Measurements from ENCODE around the gene SRSF7.
"Not testable (repeated sequence)": the region's sequence is repeated elsewhere in the genome, so short reads cannot be mapped to it uniquely, and the experiment has no call there.

The SRSF7 gene

GRCh38 chr2:38718601-38719000 lies 32.6 kb downstream of the SRSF7 start:
- no peak overlapping the region for H3K4me3 ChIP-seq (ENCODE audit: low read depth, low read length)
- TF ChIP-seq, protein P1, sequence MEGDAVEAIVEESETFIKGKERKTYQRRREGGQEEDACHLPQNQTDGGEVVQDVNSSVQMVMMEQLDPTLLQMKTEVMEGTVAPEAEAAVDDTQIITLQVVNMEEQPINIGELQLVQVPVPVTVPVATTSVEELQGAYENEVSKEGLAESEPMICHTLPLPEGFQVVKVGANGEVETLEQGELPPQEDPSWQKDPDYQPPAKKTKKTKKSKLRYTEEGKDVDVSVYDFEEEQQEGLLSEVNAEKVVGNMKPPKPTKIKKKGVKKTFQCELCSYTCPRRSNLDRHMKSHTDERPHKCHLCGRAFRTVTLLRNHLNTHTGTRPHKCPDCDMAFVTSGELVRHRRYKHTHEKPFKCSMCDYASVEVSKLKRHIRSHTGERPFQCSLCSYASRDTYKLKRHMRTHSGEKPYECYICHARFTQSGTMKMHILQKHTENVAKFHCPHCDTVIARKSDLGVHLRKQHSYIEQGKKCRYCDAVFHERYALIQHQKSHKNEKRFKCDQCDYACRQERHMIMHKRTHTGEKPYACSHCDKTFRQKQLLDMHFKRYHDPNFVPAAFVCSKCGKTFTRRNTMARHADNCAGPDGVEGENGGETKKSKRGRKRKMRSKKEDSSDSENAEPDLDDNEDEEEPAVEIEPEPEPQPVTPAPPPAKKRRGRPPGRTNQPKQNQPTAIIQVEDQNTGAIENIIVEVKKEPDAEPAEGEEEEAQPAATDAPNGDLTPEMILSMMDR (IDR thresholded peaks at IDR 0.05; ENCODE audit: low read depth, low read length), result no peak

DNA sequence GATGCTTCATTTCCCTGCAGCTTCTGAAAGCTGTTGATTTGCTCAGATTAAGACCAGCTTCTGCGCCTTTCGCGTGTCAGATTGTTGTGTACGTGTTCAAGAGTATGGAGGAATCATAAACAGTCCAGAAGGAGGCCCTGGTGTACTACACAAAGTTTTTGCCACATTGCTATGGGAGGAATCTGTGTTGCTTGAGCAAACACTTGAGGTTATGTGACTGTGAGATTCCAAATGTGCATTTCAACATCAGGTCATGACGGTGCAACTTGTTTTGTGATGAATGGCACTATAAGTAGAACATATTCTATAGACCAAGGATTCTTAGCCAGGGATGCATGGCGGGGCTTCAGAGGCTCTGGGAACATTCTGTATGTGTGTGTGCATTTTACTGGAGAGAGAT lies 35.0 kb downstream of the SRSF7 start:
- no peak overlapping the region for H3K4me3 ChIP-seq (ENCODE audit: low read depth, low read length)
- TF ChIP-seq, protein P1 (IDR thresholded peaks at IDR 0.05; ENCODE audit: low read depth, low read length), result no peak

DNA sequence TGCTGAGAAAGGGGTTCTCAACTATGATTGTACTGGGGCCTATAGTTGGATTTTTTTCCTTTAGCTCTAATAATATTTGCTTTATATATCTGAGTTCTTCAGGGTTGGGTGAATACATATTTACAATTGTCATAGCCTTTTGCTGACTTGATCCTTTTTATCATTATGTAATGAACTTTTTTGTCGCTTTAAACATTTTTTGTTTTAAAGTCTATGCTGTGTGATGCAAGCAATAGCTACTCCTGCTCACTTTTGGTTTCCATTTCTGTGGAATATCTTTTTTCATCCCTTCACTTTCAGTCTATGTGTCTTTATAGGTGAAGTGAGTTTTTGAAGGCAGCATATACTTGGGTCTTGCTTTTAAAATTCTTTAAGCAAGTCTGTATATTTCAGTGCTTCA lies 36.2 kb downstream of the SRSF7 start:
- not testable (repeated sequence) for H3K4me3 ChIP-seq (ENCODE audit: low read depth, low read length)

GRCh38 chr2:38713338-38713737 lies 37.8 kb downstream of the SRSF7 start:
- TF ChIP-seq, protein P1 (IDR thresholded peaks at IDR 0.05; ENCODE audit: low read depth, low read length), result no peak
- no peak overlapping the region for H3K4me3 ChIP-seq (ENCODE audit: low read depth, low read length)

- no peak overlapping the region for H3K4me3 ChIP-seq (ENCODE audit: low read depth, low read length)
- TF ChIP-seq, protein P1 (IDR thresholded peaks at IDR 0.05; ENCODE audit: low read depth, low read length), result no peak
Measured at GRCh38 chr2:38712871-38713270, 38.3 kb downstream of the SRSF7 start.

GRCh38 chr2:38712413-38712812 lies 38.7 kb downstream of the SRSF7 start:
- H3K4me3 ChIP-seq (ENCODE audit: low read depth, low read length), result no peak overlapping the region
- TF ChIP-seq, protein P1 (IDR thresholded peaks at IDR 0.05; ENCODE audit: low read depth, low read length), result no peak

GRCh38 chr2:38711558-38711957 lies 39.6 kb downstream of the SRSF7 start:
- H3K4me3 ChIP-seq (ENCODE audit: low read depth, low read length), result no peak overlapping the region
- TF ChIP-seq, protein P1 (IDR thresholded peaks at IDR 0.05; ENCODE audit: low read depth, low read length), result no peak

DNA sequence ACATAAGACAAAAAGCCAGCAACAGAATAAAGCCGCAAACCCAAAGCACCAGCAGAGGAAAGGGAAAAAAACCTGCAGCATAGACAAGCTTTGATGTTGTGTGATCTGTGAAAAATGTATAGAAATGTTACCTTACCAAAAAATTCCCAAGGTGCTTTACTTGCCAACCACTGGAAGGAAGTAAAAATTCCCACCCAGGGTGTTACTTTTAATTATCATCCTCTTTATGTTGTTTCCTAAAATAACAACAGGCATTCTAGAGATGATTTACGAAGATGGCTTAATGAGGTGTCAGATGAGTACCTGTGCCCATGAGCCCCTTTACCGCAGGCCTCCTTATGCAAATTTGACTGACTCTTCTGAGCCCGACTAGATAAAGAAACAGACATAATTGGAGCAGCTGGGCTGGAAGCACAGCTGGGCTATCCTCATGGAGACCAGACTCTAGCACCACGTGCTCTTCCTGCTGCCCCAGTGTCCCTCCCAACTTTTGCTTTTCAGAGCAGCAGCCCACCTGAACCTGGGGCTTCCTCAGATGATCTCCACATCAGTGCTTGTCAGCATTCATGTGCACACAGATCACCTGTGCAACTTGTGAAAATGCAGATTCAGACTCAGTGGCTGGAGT lies 41.5 kb downstream of the SRSF7 start:
- TF ChIP-seq, protein P1 (IDR thresholded peaks at IDR 0.05; ENCODE audit: low read depth, low read length), result no peak
- no peak overlapping the region for H3K4me3 ChIP-seq (ENCODE audit: low read depth, low read length)
